ENCODE measurements around the gene CFAP61.
"Not testable (repeated sequence)": the region's sequence is repeated elsewhere in the genome, so short reads cannot be mapped to it uniquely, and the experiment has no call there.

The CFAP61 gene

DNA sequence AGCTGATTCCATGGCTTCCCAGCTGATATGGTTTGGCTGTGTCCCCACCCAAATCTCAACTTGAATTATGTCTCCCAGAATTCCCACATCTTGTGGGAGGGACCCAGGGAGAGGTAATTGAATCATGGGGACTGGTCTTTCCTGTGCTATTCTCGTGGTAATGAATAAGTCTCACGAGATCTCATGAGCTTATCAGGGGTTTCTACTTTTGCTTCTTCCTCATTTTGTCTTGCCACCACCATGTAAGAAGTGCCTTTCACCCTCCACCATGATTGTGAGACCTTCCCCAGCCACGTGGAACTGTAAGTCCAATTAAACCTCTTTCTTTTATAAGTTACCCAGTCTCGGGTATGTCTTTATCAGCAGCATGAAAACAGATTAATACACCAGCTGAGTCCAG is 165.8 kb downstream of the CFAP61 start:
- 89 to 91% methylated on average over 4 of the region's 4 CpGs for WGBS, 2 experiments (ENCODE audit: insufficient coverage in 2 of 2)
- not testable (repeated sequence) for H3K27ac ChIP-seq (ENCODE audit: low read depth, low read length, severe bottlenecking); H3K4me1 ChIP-seq (ENCODE audit: control insufficient read depth, insufficient read depth, low read length, poor library complexity, severe bottlenecking); H3K9me3 ChIP-seq (ENCODE audit: control insufficient read depth, low read length); H3K36me3 ChIP-seq (ENCODE audit: control insufficient read depth, insufficient read depth, low read length); H3K4me3 ChIP-seq (ENCODE audit: extremely low read depth, insufficient read depth, low read length, poor library complexity, severe bottlenecking)

DNA sequence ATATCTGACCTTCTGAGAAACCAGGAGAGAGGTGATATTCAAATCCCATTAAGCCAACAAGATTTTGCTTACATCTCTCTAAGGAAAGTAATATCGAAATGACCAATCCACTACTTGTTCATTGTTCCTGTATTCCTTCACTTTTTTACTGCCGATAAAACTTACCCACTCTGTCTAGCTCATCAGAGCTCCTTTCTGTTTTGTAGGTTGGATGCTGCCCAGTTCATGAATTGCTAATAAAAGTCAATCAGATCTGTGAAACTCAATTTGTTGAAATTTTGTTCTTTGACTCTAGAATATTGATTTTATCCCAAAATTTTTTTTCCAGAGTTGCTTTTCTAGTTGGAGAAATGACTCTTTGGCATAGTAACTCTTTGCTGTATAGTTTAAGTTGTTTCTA is 166.7 kb downstream of the CFAP61 start:
- Histone ChIP-seq H3K9me3 (ENCODE audit: control insufficient read depth, low read length) (no peaks in the 10 kb centered on the region), H3K27ac (ENCODE audit: low read depth, low read length, severe bottlenecking) (no peak overlapping the region), H3K36me3 (ENCODE audit: control insufficient read depth, insufficient read depth, low read length) (no peaks in the 10 kb centered on the region), H3K4me1 (ENCODE audit: control insufficient read depth, insufficient read depth, low read length, poor library complexity, severe bottlenecking) (no peaks in the 10 kb centered on the region), H3K4me3 (ENCODE audit: extremely low read depth, insufficient read depth, low read length, poor library complexity, severe bottlenecking) (no peak overlapping the region)
- no CpG with 5 or more reads among the region's 2 CpGs for WGBS, 2 experiments (ENCODE audit: insufficient coverage in 2 of 2)

DNA sequence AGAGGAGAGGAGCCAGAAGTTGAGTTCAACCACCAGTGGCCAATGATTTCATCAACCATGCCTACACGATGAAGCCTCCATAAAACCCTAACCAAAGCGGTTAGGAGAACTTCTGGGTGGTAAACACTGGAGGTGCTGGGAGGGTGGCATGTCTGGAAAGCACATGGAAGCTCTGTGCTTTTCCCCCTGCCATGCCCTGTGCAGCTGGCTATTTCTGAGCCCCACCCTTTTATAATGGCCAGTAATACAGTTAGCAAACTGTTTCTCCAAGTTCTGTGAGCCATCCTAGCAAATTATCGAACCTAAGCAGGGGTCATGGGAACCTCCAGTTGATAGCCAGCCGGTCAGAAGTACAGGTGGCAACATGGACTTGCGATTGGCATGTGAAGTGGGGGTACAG is 167.8 kb downstream of the CFAP61 start:
- no peaks in the 10 kb centered on the region for H3K9me3 ChIP-seq (ENCODE audit: control insufficient read depth, low read length)
- H3K27ac ChIP-seq (ENCODE audit: low read depth, low read length, severe bottlenecking): no peak overlapping the region
- WGBS, 2 experiments (ENCODE audit: insufficient coverage in 2 of 2): 91% methylated on average over 4 of the region's 5 CpGs
- no peak overlapping the region for H3K4me3 ChIP-seq (ENCODE audit: extremely low read depth, insufficient read depth, low read length, poor library complexity, severe bottlenecking)
- no peaks in the 10 kb centered on the region for H3K36me3 ChIP-seq (ENCODE audit: control insufficient read depth, insufficient read depth, low read length)
- no peaks in the 10 kb centered on the region for H3K4me1 ChIP-seq (ENCODE audit: control insufficient read depth, insufficient read depth, low read length, poor library complexity, severe bottlenecking)

DNA sequence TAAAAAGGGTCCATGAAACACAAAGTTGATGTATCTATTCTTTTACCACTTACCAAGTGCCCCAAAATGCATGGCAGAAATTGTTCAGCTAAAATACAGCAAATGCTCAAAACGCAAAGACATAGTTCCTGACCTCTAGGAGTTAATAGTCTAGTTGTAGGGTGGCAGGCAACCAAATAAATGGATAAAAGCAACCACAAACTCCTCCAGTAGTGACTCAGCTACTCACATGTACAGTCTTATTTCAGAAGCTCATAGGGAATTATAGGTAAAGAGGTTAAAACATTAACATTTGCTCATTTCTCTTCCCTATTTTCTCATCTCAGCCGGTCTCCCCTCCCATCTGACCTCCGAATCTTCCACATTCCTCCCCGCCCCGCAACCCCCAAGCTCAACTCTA is 171.6 kb downstream of the CFAP61 start:
- H3K36me3 ChIP-seq (ENCODE audit: control insufficient read depth, insufficient read depth, low read length): no peaks in the 10 kb centered on the region
- H3K4me3 ChIP-seq (ENCODE audit: extremely low read depth, insufficient read depth, low read length, poor library complexity, severe bottlenecking): no peak overlapping the region
- WGBS, 2 experiments (ENCODE audit: insufficient coverage in 2 of 2): 89% methylated on average over 3 of the region's 5 CpGs; no CpG with 5 or more reads in 1 of the 2 experiments
- no peaks in the 10 kb centered on the region for H3K4me1 ChIP-seq (ENCODE audit: control insufficient read depth, insufficient read depth, low read length, poor library complexity, severe bottlenecking)
- no peaks in the 10 kb centered on the region for H3K9me3 ChIP-seq (ENCODE audit: control insufficient read depth, low read length)
- H3K27ac ChIP-seq (ENCODE audit: low read depth, low read length, severe bottlenecking): no peak overlapping the region

DNA sequence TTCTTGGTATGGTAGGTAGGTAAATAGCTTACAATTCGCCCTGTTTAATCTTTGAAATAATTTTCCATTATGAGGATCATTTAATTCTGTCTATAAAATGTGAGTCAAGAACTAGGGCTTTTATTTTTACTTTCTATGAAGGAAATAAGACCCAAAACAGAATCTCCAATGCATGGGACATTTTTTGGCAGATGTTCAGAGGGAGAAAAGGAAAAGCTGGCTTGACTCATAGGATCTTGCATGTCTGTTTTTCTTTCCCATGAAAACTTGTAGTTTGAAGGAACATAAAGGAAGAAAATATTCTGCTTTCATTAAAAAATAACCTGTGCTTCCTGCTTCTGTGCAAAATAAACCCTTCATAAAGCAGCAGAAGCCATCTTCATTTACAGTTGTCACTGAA is 172.5 kb downstream of the CFAP61 start:
- no CpG with 5 or more reads among the region's 1 CpG for WGBS, 2 experiments (ENCODE audit: insufficient coverage in 2 of 2)
- H3K4me3 ChIP-seq (ENCODE audit: extremely low read depth, insufficient read depth, low read length, poor library complexity, severe bottlenecking): no peak overlapping the region
- H3K36me3 ChIP-seq (ENCODE audit: control insufficient read depth, insufficient read depth, low read length): no peaks in the 10 kb centered on the region
- H3K9me3 ChIP-seq (ENCODE audit: control insufficient read depth, low read length): no peaks in the 10 kb centered on the region
- no peak overlapping the region for H3K27ac ChIP-seq (ENCODE audit: low read depth, low read length, severe bottlenecking)
- no peaks in the 10 kb centered on the region for H3K4me1 ChIP-seq (ENCODE audit: control insufficient read depth, insufficient read depth, low read length, poor library complexity, severe bottlenecking)

DNA sequence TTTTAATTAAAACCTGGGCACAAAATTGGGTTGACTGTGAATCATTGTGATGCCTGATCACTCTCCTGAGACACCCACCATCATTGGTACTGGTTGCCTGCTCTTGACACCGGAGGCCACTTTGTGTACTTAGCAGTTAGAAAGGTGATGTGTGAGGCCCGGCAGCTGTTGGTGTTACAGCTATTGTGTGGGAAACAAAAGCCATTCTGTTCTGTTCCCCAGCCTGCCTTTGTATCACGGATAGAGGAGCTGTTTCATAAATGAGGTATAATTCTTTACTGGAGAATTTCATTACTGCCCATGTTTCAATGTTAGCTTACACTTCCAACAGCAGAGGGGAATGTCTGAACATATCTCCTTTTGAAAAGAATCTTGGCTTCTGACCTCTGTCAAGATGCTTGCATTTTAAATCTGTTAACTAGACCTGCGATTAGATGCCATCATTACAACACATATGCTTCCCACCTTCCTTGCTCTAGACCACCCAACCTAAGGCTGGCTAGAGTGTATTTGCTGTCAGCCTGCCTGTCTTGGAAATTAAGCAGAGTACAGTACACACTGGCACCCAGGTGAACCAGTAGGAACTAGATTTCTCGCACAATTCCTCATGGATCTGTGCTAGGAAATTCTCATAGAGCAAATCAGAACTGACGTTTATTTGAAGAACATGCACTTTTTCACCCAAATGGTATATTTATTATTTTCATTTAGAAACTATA is 173.2 kb downstream of the CFAP61 start:
- WGBS, 2 experiments (ENCODE audit: insufficient coverage in 2 of 2): 65 to 74% methylated on average over 4 of the region's 6 CpGs

DNA sequence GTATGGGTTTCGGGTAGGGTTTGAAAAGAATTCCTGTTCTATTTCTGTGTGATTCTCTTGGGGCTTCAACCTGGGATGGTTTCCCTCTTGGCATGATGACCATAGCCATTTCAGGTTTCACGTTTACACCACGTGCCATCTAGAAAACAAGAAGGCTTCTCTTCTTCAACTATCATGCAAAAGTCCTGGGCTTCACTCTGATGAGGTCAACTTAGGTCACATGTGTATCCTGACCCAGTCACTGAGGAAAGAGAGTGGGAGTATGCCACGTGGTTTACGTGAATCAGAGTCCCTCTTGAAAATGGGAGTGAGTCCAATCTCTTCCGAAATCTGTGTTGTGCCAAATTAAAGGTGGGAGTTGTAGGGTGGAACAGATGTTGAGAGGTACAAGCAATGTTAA is 174.2 kb downstream of the CFAP61 start:
- H3K4me1 ChIP-seq (ENCODE audit: control insufficient read depth, insufficient read depth, low read length, poor library complexity, severe bottlenecking): no peaks in the 10 kb centered on the region
- no peak overlapping the region for H3K27ac ChIP-seq (ENCODE audit: low read depth, low read length, severe bottlenecking)
- H3K4me3 ChIP-seq (ENCODE audit: extremely low read depth, insufficient read depth, low read length, poor library complexity, severe bottlenecking): no peak overlapping the region
- H3K36me3 ChIP-seq (ENCODE audit: control insufficient read depth, insufficient read depth, low read length): no peaks in the 10 kb centered on the region
- 90% methylated on average over 5 to 6 of the region's 6 CpGs for WGBS, 2 experiments (ENCODE audit: insufficient coverage in 2 of 2)
- no peaks in the 10 kb centered on the region for H3K9me3 ChIP-seq (ENCODE audit: control insufficient read depth, low read length)

More for the DNA sequence above, 173.2 kb downstream of the CFAP61 start:
- no peak overlapping the region for H3K4me3 ChIP-seq (ENCODE audit: extremely low read depth, insufficient read depth, low read length, poor library complexity, severe bottlenecking)
- H3K9me3 ChIP-seq (ENCODE audit: control insufficient read depth, low read length): no peaks in the 10 kb centered on the region
- no peaks in the 10 kb centered on the region for H3K36me3 ChIP-seq (ENCODE audit: control insufficient read depth, insufficient read depth, low read length)
- no peak overlapping the region for H3K27ac ChIP-seq (ENCODE audit: low read depth, low read length, severe bottlenecking)
- H3K4me1 ChIP-seq (ENCODE audit: control insufficient read depth, insufficient read depth, low read length, poor library complexity, severe bottlenecking): no peaks in the 10 kb centered on the region

DNA sequence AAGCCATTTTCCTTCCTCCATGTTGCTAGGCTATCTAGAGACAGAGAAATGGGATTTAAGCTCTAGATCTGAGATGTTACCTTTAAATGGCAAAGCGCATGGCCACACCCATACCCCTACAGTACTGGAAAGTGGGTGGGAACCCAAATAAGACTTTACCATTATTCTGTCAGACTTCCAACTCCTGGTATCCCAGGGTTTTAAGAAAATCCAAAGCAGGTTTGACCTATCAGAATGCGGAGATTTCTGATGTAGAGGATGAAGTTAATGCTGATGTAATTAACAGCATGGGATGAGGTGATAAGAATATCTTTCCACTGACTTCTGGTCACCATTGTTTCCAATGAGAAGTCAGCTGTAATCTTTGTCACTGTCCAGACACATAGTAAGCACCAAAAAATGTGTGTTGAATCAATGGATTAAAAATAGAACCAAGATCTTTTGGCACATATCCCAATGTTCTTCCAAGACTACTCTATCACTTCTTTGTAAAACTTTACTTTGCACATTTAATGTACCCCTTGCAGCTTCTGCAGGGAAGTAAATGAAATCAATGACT is 174.8 kb downstream of the CFAP61 start:
- H3K36me3 ChIP-seq (ENCODE audit: control insufficient read depth, insufficient read depth, low read length): no peaks in the 10 kb centered on the region
- no CpG with 5 or more reads among the region's 2 CpGs for WGBS, 2 experiments (ENCODE audit: insufficient coverage in 2 of 2)

DNA sequence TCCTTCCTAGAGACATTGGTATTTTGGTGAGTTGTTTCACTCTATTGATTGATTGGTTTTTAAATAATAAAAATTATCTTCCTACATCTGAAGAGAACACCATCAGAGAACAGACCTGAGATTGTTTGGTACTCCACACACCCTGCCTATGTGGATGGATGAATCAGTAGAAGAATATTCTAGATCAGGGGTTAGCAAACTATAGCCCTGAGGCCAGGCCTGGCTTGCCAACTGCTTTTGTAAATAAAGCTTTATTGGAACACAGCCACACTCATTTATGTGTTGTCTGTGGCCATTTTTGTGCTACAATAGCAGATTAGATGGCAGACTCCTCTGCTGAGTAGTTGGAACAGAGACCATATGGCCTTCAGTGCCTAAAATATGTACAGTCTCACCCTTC is 176.0 kb downstream of the CFAP61 start:
- Histone ChIP-seq H3K36me3 (ENCODE audit: control insufficient read depth, insufficient read depth, low read length) (no peaks in the 10 kb centered on the region), H3K9me3 (ENCODE audit: control insufficient read depth, low read length) (no peaks in the 10 kb centered on the region), H3K4me3 (ENCODE audit: extremely low read depth, insufficient read depth, low read length, poor library complexity, severe bottlenecking) (no peak overlapping the region), H3K27ac (ENCODE audit: low read depth, low read length, severe bottlenecking) (no peak overlapping the region), H3K4me1 (ENCODE audit: control insufficient read depth, insufficient read depth, low read length, poor library complexity, severe bottlenecking) (no peaks in the 10 kb centered on the region)

More for the DNA sequence above, 174.8 kb downstream of the CFAP61 start:
- H3K9me3 ChIP-seq (ENCODE audit: control insufficient read depth, low read length): no peaks in the 10 kb centered on the region
- H3K4me1 ChIP-seq (ENCODE audit: control insufficient read depth, insufficient read depth, low read length, poor library complexity, severe bottlenecking): no peaks in the 10 kb centered on the region
- no peak overlapping the region for H3K27ac ChIP-seq (ENCODE audit: low read depth, low read length, severe bottlenecking)
- H3K4me3 ChIP-seq (ENCODE audit: extremely low read depth, insufficient read depth, low read length, poor library complexity, severe bottlenecking): no peak overlapping the region

DNA sequence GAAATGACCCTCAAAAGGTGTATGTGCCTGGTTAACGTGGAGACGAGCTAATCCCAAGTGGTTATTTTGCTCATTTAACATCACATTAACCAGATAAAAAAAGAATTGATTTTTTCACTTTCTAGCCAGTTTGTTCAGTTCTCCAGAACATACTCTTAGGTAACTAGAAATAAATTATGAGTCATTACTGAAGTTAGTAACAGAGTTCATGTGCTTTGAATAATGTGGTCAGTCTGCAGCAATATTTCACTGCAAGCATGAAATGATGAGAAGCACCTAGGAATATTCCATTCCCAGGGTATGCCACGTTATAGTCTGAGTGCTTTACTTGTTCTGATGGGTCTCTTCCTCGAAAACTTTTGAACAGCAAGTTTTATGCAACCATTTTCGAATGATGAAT is 177.3 kb downstream of the CFAP61 start:
- Histone ChIP-seq H3K36me3 (ENCODE audit: control insufficient read depth, insufficient read depth, low read length) (no peaks in the 10 kb centered on the region), H3K4me3 (ENCODE audit: extremely low read depth, insufficient read depth, low read length, poor library complexity, severe bottlenecking) (no peak overlapping the region), H3K27ac (ENCODE audit: low read depth, low read length, severe bottlenecking) (no peak overlapping the region), H3K4me1 (ENCODE audit: control insufficient read depth, insufficient read depth, low read length, poor library complexity, severe bottlenecking) (no peaks in the 10 kb centered on the region), H3K9me3 (ENCODE audit: control insufficient read depth, low read length) (no peaks in the 10 kb centered on the region)
- WGBS, 2 experiments (ENCODE audit: insufficient coverage in 2 of 2): 89 to 100% methylated on average over 1 to 2 of the region's 5 CpGs

DNA sequence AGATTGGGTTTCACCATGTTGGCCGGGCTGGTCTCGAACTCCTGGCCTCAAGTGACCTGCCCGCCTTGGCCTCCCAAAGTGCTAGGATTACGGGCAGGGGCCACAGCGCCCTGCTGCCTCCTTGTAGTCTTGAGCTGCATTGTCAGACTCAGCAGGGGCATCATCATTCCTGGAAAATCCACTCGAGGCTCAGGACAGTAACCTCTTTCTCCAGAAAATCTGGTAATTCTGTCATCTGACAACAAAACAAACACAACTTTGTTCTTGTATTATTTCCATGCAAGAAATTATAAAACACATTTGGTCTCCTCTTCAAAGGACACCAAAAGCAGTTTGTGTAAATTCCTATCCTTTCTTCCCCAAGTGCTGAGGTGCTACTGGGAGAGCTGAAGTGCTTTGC is 178.4 kb downstream of the CFAP61 start:
- no peaks in the 10 kb centered on the region for H3K9me3 ChIP-seq (ENCODE audit: control insufficient read depth, low read length)
- no peak overlapping the region for H3K4me3 ChIP-seq (ENCODE audit: extremely low read depth, insufficient read depth, low read length, poor library complexity, severe bottlenecking)
- no peak overlapping the region for H3K27ac ChIP-seq (ENCODE audit: low read depth, low read length, severe bottlenecking)
- WGBS, 2 experiments (ENCODE audit: insufficient coverage in 2 of 2): 82 to 87% methylated on average over 6 of the region's 6 CpGs
- H3K4me1 ChIP-seq (ENCODE audit: control insufficient read depth, insufficient read depth, low read length, poor library complexity, severe bottlenecking): no peaks in the 10 kb centered on the region
- no peaks in the 10 kb centered on the region for H3K36me3 ChIP-seq (ENCODE audit: control insufficient read depth, insufficient read depth, low read length)

All from mesodermal cell (in vitro differentiated cells).